ENCODE results near the gene SLC1A3.
A peak's percentile ranks its signal among the peaks of the same experiment; 100 is the strongest.
"Not testable (repeated sequence)": the region's sequence is repeated elsewhere in the genome, so short reads cannot be mapped to it uniquely, and the experiment has no call there.

Gene SLC1A3

DNA sequence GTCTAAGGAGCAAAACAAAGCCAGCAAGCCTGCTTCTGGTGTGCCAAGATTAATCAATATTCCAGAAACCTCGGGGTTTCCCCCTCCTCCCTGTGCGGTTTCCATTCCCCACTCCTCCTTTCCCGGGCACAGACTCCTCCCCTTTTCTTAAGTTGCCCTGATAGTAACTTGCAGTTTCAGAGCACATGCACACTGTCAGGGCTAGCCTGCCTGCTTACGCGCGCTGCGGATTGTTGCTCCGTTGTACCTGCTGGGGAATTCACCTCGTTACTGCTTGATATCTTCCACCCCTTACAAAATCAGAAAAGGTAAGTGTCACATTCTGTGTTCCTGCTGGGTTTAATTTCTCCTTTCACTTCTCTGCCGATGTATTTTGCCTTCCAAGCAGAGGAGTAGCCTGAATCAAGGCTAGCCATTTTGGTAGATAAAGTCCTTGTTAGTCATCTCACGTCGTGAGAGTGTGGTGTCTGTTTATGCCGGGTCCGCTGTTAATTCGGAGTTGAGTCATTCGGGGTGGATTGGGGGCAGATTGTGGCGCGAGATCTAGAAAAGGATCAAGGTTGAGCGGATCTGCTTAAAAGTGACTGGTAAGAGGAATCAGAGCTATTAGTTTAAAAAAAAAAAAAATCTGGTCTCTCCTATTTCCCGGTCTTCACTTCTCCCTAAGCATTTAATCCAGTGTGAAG, at the start of gene SLC1A3:
TSS of gene SLC1A3 (plus strand) at position 179 of the 686 bp plus-strand sequence. CDS start 1,818 bp downstream, outside the sequence.
- peak; percentile 68 for DNase-seq (ENCODE audit: low spot score)
- FAIRE-seq, result peak; percentile 85

GRCh38 chr5:36558641-36559040, 47.8 kb upstream of the SLC1A3 start:
- DNase-seq (ENCODE audit: low spot score) (no peak), FAIRE-seq (no peak)

- FAIRE-seq (no peak), DNase-seq (ENCODE audit: low spot score) (no peak)
Observed at GRCh38 chr5:36561601-36562000, 44.8 kb upstream of the SLC1A3 start.

DNA sequence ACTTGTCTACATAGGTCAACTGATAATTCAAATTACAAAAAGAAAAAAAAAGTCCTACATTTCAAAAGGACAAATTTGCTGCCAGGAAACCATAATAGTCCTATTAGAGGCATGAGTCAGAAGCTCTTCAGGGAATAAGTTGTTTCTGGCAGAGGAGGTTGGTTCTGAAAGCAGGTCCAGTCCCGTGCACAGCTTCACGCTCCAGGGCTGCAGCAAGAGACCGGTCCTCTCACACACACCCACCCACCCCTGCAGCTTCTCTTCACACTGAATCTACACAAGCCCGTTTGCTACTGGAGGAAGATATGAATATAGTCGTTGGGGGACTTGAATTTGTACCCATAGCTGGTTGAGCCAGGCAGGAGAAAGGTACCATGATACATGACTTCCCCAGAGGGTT, 36.9 kb upstream of the SLC1A3 start:
- FAIRE-seq, result no peak

DNA sequence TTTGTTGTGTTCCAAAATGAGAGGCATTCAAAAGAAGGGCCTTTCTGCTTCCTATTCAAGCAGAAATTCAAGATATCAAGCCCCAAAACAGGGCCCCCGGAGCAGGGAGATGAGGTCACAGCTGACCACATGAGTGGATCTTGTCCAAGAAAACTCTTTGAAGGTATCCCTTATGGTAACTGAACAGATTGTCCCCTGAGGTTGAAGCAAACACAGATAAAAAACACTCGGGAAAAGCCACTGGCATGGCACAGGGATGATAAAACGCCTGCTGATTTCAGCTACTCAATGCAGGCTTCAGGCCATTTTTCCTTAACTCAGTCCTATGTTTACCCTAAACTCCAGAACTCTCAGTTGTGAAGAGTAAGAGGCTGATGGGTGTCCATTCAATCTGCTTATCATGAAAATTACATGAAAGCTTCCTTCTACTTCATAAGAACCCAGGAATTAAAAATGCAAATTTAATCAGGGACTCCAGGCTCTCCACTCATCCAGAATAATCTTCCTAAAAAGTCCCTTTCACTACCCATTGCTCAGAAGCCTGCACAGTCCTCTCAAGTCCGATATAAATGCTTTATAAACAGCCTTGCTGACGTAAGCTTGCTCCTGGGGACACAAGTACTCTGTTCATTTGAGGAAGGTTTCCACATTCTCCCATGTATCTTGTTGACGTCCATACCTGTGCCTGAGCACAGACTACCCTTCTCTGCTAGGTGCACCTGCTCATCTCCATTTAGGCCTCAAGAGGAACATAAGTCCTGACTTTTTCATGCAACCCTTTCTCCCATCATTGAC, 35.9 kb upstream of the SLC1A3 start:
- DNase-seq (ENCODE audit: low spot score) (no peak), FAIRE-seq (no peak)

More for the DNA sequence above, 36.9 kb upstream of the SLC1A3 start:
- no peak for DNase-seq (ENCODE audit: low spot score)

GRCh38 chr5:36571401-36572042, 34.9 kb upstream of the SLC1A3 start:
- no peak for FAIRE-seq
- DNase-seq (ENCODE audit: low spot score), result no peak

DNA sequence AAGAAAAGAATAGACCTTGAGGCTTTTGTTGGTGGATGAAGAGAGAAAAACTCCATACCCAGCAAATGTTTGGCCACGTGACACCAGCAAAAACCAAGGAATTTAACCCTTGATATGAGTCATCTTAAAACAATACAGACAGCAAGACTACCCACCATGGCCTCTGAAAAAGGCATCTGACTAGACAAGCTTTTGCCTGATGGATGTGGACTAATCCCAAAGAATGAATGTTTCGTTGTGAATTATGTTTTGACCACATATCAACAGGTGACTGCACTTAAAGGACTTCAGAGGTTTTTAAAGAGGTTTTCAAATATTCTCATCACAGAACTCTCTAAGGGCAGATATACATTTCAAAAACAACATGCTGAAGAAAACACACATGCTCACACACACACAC, 33.0 kb upstream of the SLC1A3 start:
- DNase-seq (ENCODE audit: low spot score) (peak; percentile 85), FAIRE-seq (peak; percentile 89)

- peak; percentile 48 for DNase-seq (ENCODE audit: low spot score)
- FAIRE-seq, result no peak
Observed at GRCh38 chr5:36575361-36575781, 31.0 kb upstream of the SLC1A3 start.

GRCh38 chr5:36576721-36577120, 29.7 kb upstream of the SLC1A3 start:
- no peak for FAIRE-seq

DNA sequence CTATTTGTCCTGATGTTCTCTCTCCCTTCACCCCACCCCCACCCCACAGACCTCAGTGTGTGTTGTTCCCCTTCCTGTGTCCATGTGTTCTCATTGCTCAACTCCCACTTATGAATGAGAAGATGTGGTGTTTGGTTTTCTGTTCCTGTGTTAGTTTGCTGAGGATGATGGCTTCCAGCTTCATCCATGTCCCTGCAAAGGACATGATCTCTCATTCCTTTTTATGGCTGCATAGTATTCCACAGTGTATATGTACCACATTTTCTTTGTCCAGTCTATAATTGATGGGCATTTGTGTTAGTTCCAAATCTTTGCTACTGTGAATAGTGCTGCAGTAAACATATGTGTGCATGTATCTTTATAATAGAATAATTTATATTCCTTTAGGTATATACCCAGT, 26.5 kb upstream of the SLC1A3 start:
- not testable (repeated sequence) for DNase-seq (ENCODE audit: low spot score); FAIRE-seq

More at GRCh38 chr5:36576721-36577120, 29.7 kb upstream of the SLC1A3 start:
- DNase-seq (ENCODE audit: low spot score), result no peak

GRCh38 chr5:36581070-36581469, 25.3 kb upstream of the SLC1A3 start:
- no peak for FAIRE-seq
- DNase-seq (ENCODE audit: low spot score), result no peak

DNA sequence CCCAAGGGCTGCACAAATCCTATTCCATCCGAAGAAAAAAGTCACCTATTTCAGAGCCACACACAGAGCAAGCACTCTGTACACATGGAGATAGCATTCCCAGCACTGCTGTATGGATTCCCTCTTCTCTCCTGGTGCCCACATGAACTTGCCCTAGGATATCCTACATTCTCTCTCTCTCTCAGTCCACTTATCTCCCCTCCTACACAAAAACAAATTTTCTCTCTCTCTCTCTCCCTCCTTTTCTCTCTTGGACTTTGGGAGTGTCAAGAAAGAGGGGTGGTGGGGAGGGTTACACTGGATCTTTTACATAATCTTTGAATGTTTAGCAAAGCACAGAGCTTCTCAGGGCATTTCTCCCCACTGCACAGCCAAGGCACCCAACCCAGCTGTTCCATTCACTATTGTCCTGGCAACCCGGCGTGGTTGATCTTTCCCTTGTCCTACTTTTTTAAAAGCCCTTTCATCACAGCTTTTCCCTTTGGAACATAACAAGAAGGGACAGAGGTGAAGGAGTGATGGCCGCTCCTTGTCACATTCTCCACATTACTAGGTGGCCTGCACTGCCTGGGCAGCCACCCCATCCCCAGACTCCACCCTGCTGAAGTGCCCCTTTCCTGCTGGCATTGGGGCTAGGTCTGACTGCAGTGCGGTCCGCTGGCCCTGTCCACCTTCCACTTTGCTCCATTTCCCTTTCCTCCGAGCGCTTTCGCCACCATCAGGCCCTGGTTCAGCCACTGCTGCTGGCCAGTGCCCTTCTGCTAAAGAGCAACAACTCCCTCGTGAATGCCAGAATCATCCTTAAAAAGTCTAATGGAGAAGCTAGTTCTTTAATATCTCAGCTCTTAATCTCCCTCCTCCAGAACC, 22.2 kb upstream of the SLC1A3 start:
- FAIRE-seq (no peak), DNase-seq (ENCODE audit: low spot score) (no peak)

DNA sequence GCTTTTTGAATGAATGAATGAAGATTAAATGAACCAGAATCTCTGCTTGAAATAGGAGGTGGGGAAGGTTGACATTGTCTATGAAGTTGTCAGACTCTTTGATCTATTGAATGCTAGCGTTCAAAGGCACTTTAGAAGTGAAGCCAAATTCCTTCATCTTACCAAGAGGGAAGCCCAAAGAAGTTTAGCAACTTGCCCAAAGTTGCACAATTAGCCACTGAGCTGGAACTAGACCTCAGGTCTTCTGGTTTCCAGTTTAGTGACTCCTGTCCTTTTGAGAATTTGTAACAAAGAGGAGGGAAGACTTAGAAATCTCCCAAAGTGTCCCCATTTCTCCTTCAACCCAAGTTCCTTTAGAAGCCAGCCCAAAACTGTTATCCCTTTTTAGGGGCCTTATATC, 20.7 kb upstream of the SLC1A3 start:
- DNase-seq (ENCODE audit: low spot score), result no peak
- FAIRE-seq, result no peak

GRCh38 chr5:36587354-36587753, 19.1 kb upstream of the SLC1A3 start:
- DNase-seq (ENCODE audit: low spot score) (no peak), FAIRE-seq (no peak)

- DNase-seq (ENCODE audit: low spot score); FAIRE-seq: not testable (repeated sequence)
Observed at GRCh38 chr5:36589735-36590134, 16.7 kb upstream of the SLC1A3 start.

DNA sequence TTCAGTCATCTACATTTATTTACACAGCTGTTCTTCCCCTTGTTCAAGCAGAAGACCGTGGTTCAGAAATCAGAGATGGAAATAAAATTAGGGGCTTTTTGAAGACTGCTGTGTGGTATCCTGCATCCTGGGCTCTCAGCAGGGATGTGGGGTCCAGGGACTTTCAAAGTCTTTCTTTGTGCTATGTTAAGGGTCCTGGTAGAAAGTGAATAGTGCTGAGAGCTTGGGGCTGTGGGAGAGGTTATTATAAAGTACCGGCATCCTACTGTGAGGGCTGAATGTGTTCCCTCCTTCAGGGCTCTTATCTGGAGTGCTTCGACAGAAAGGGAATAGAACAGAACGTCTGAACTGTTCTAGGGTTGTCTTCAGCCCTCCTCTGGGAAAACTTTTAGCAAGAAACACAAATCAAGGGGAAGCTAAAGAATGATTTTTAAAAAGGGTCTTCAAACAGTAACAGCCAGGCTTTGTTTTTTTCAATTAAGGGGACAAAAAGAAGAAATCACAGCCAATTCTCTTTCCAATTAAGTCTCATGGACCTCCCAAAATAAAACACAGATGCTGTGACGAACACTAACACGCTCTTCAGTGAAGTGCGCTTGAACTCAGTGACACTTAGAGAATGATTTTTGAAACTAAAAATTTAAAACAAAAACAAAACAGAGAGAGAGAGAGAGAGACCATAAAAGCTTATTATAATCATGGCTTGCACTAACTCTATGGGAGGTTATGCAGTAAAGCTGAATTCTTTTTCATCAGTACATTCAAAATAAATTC, 15.7 kb upstream of the SLC1A3 start:
- FAIRE-seq, result no peak

DNA sequence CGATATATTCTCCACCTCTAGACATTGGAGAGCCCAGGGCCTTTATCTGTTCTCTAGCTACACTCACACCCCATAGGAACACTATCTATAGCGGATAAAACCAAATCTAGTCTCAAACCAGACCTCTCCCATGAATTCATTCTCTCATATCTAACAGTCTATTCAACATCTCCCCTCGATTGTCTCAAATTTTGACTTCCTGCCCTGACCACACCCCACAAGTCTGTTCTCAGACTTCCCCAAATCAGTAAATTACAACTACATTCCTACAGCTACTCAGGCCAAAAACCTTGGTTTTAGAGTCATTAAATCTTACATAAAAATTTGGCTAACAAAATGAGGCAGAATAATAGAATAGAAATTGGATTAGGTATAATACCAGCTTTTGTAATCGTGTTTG, 12.5 kb upstream of the SLC1A3 start:
- FAIRE-seq (no peak), DNase-seq (ENCODE audit: low spot score) (no peak)

More for the DNA sequence above, 15.7 kb upstream of the SLC1A3 start:
- no peak for DNase-seq (ENCODE audit: low spot score)

DNA sequence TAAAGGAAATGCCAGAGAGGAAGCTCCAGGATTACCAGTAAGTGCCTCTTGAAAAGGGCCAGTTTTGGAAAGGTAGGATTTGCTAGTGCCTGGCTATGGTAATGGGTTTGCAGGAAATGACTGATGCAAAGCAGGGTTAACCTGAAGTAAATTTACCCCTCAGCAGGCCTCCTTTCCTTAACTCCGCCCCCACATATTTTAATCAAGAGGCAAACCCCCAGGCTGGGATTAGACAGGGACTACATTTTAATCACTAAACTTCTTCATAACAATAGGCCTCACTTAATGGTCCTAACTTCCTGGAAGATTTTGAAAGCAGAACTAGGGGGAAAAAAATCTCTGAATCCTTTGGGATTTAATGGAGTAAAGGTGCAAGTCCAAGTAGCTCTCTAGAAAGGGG, 10.2 kb upstream of the SLC1A3 start:
- FAIRE-seq (no peak), DNase-seq (ENCODE audit: low spot score) (no peak)

DNA sequence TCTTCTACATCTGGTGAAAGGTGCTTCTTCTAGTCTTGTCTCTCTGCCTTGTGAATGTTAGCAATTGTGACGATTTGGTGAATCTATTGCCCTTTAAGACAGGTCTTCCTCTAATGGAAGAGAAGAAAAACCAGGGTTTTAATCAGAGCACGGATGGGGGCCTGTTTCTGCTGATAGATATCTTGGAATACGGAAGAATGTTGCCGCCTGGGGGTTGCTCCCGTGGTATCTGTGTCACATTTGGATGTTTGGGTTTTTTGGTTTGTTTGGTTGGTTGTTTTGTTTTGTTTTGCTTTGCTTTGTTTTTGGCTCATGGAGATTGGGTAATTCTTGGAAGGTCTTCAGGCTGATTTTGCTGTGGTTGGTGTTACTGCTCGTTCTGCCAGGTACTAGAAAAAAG, 9.7 kb upstream of the SLC1A3 start:
- no peak for DNase-seq (ENCODE audit: low spot score)
- FAIRE-seq, result no peak

- no peak for DNase-seq (ENCODE audit: low spot score)
- FAIRE-seq, result no peak
Observed at GRCh38 chr5:36598045-36598444, 8.4 kb upstream of the SLC1A3 start.

Data from RCC 7860 (cell line).